Small intestine (tissue), 7 donors: ENCODE measurements around the gene WARS2. TPM values are rescaled to one million over a fixed set of nuclear protein-coding genes. Genes with fewer than 3 reads are reported as not detected.

ENCODE experiments used
- DNase-seq, 2 donors: peaks; one replicate each; pipeline versions ENCODE4 v3.0.0 to v3.0.0-alpha.2; 2013
- FAIRE-seq: peaks from 2 replicates; lab custom pipeline; 2012; peaks lifted over from hg19 to GRCh38; lab: Jason Lieb, UNC
- H3K27ac ChIP-seq, 3 donors: one replicate each; pipeline ENCODE4 v1.5.1; 2013; ENCODE audit warnings: low read length in 2 of 3, mild to moderate bottlenecking in 2 of 3, control low read depth in 1 of 3, inconsistent platforms in 1 of 3, low read depth in 1 of 3, moderate library complexity in 1 of 3
- H3K27me3 ChIP-seq, 3 donors: one replicate each; pipeline ENCODE4 v1.6.1; 2013; ENCODE audit warnings: low read length in 3 of 3, inconsistent platforms in 1 of 3; ENCODE audit not compliant: control insufficient read depth in 3 of 3, insufficient read depth in 3 of 3
- H3K36me3 ChIP-seq, 3 donors: one replicate each; pipeline ENCODE4 v1.6.1; 2013; ENCODE audit warnings: low read length in 3 of 3, inconsistent platforms in 1 of 3, low read depth in 1 of 3, mild to moderate bottlenecking in 1 of 3, moderate library complexity in 1 of 3; ENCODE audit not compliant: control insufficient read depth in 3 of 3, insufficient read depth in 2 of 3
- H3K4me1 ChIP-seq, 3 donors: one replicate each; pipeline ENCODE4 v1.6.1; 2013; ENCODE audit warnings: low read length in 2 of 3, inconsistent platforms in 1 of 3, low read depth in 1 of 3, mild to moderate bottlenecking in 1 of 3, moderate library complexity in 1 of 3; ENCODE audit not compliant: control insufficient read depth in 3 of 3, insufficient read depth in 2 of 3
- H3K4me3 ChIP-seq, 3 donors: one replicate each; pipeline ENCODE4 v1.5.1; 2013; ENCODE audit warnings: low read length in 3 of 3, control low read depth in 1 of 3, inconsistent platforms in 1 of 3, low read depth in 1 of 3, mild to moderate bottlenecking in 1 of 3, moderate library complexity in 1 of 3
- H3K9me3 ChIP-seq, 2 donors: one replicate each; pipeline ENCODE4 v1.6.1; 2013; ENCODE audit warnings: low read depth in 1 of 2, low read length in 1 of 2; ENCODE audit not compliant: control insufficient read depth in 2 of 2, insufficient read depth in 1 of 2
- WGBS, 3 donors: extraction: QIAGEN DNeasy Blood & Tissue Kit; methylation state at CpG; one replicate each; pipeline ENCODE4 v1.1.7; 2013; 5-methylcytosine and 5-hydroxymethylcytosine counted together
- polyA plus RNA-seq, 4 donors: library from polyadenylated mRNA; stranded (reverse) in 3 of 4; unstranded in 1 of 4; fragments of 200-250 nt in 3 of 4; fragments of 120-200 nt in 1 of 4; gene quantifications; one replicate each; pipeline versions ENCODE4 v1.2.1 to v1.2.3, GENCODE V29; 2013
- donor health status: healthy with polysubstance abuse.
- donor health status: control.
- donor health status: control.
- donor health status: Bipolar disorder and iron deficiency.
- donor health status: healthy.

Gene WARS2
- polyA plus RNA-seq, 4 donors: 4.5 to 22.0 (median 7.9) TPM

DNA sequence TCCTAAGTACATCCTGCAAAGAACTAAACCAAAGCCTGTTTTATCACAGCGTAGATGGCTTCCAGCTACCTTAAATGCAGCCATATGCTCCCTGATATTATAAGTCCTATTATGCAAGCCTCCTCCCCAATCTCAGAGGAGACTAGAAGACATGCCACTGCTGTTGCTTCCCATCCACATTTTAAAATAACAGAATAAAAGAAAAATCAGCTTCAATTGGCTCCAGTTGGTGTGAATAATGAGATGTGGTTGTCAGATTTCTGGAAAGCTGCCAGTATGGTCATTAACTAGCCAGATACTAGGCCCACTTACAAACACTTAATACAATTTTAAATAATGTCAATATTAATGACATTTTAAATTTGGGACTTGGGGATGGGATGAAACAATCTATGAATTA, 25.7 kb downstream of the WARS2 start:
- H3K4me1 ChIP-seq: no peaks in the 10 kb centered on the region
- no peak overlapping the region for H3K4me3 ChIP-seq
- H3K36me3 ChIP-seq: peaks cover 0 to 2% (median 0%) of the 10 kb centered on the region in 3 donors
- H3K27ac ChIP-seq: no peak overlapping the region
- WGBS, 3 donors: 82 to 93% (median 89%) methylated on average over 1 of the region's 1 CpG
- no peaks in the 10 kb centered on the region for H3K27me3 ChIP-seq
- FAIRE-seq (no peak), DNase-seq (no peak)
- peaks cover 0 to 6% of the 10 kb centered on the region in 2 donors for H3K9me3 ChIP-seq

- no peaks in the 10 kb centered on the region for H3K4me1 ChIP-seq
- FAIRE-seq (no peak), DNase-seq (no peak)
- no peaks in the 10 kb centered on the region for H3K27me3 ChIP-seq
- peaks cover 0 to 2% (median 0%) of the 10 kb centered on the region in 3 donors for H3K36me3 ChIP-seq
- 95 to 100% (median 96%) methylated on average over 1 of the region's 1 CpG for WGBS, 3 donors
- H3K4me3 ChIP-seq: no peak overlapping the region
- H3K9me3 ChIP-seq: peaks cover 0 to 6% of the 10 kb centered on the region in 2 donors
- H3K27ac ChIP-seq: no peak overlapping the region
Observed at GRCh38 chr1:119112791-119113190, 27.7 kb downstream of the WARS2 start.

DNA sequence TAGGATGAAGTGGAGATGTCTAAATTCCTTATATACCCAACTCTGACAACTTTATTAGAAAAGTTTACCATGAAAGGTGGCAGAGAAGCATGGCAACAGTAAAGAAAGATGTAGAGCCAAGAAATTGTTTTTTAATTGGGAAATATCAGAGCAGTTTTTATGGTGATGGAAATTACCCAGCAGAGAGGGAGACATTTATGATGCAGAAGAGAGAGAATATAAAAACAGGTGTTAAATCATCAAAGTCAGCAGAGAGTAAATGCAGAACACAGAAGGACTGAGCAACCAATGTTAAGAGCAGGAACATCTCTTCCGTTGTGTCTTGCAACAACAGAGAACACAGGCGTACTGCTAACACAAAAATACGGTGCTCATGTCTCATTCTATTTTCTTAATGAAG, 28.2 kb downstream of the WARS2 start:
- Histone ChIP-seq H3K36me3 (peaks cover 0 to 2% (median 0%) of the 10 kb centered on the region in 3 donors), H3K27me3 (no peaks in the 10 kb centered on the region), H3K9me3 (peaks cover 0 to 6% of the 10 kb centered on the region in 2 donors), H3K27ac (no peak overlapping the region), H3K4me3 (no peak overlapping the region), H3K4me1 (no peaks in the 10 kb centered on the region)
- 98 to 99% (median 99%) methylated on average over 3 of the region's 3 CpGs for WGBS, 3 donors
- FAIRE-seq (no peak), DNase-seq (no peak)

DNA sequence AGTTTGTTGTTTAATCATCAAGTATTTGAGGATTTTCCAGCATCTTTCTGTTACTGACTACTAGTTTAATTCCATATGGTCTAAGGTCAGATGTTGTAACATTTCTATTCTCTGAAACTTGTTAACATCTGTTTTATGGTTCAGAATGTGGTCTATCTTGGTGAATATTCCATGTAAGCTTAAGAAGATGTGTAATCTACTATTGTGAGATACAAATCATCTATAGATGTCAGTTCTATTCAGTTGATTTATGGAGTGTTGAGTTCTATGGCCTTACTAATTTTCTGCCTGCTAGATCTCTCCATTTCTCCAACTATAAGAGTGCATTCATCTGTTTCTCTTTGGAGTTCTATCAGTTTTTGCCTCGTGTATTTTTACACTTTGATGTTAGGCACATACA, 31.5 kb downstream of the WARS2 start:
- Histone ChIP-seq H3K4me1 (no peaks in the 10 kb centered on the region), H3K27me3 (no peaks in the 10 kb centered on the region), H3K27ac (no peak overlapping the region), H3K9me3 (peaks cover 0 to 6% of the 10 kb centered on the region in 2 donors), H3K4me3 (no peak overlapping the region), H3K36me3 (no peaks in the 10 kb centered on the region)
- FAIRE-seq (no peak), DNase-seq (no peak)
- WGBS, 3 donors: 60 to 90% (median 90%) methylated on average over 1 of the region's 1 CpG

GRCh38 chr1:119103764-119104163, 36.7 kb downstream of the WARS2 start:
- peak; percentile 84 for FAIRE-seq
- Histone ChIP-seq H3K4me1 (no peaks in the 10 kb centered on the region), H3K9me3 (no peaks in the 10 kb centered on the region), H3K4me3 (no peak overlapping the region), H3K27me3 (no peaks in the 10 kb centered on the region), H3K27ac (no peak overlapping the region), H3K36me3 (no peaks in the 10 kb centered on the region)
- no peak for DNase-seq
- WGBS, 3 donors: 93 to 100% (median 93%) methylated on average over 1 of the region's 1 CpG

DNA sequence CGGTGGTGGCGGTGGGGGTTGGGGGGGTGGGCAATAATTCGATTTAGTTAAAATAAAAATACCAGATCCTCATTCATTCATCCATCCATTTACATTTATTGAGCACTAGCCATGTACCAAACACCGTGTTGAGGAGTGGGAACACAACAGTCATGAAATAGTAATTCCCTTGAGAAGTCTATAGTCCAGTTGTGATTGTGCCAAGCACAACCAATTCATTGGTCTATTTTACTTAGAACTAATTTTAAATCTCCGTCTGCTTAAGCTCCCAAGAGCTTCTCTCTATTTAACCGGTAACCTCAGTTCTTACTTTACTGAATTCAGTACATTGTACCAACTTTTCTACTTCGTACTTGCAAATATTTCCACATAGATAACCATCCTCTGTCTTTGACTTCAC, 38.4 kb downstream of the WARS2 start:
- Histone ChIP-seq H3K4me3 (no peak overlapping the region), H3K27ac (no peak overlapping the region), H3K36me3 (no peaks in the 10 kb centered on the region), H3K9me3 (no peaks in the 10 kb centered on the region), H3K27me3 (no peaks in the 10 kb centered on the region), H3K4me1 (no peaks in the 10 kb centered on the region)
- no peak for FAIRE-seq
- WGBS, 3 donors: 90 to 95% (median 91%) methylated on average over 7 of the region's 7 CpGs
- no peak for DNase-seq

DNA sequence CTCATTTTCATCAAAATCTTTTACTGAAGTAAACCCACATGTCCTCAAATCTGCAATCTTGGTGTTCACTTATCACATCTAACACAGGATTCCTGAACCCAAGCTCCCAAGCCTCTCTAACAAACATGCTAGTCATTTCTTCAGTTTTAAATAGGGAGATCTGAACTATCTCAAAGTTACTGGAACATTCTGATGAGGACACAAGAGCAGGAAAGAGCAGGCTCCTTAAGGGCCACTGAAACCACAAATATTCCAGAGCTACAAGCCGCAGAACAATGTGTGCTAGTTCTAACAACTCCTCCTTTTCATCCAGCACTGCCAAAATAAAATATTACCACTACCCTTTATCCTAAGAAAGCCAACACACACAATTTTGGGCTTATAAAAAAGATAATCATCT, 38.9 kb downstream of the WARS2 start:
- Histone ChIP-seq H3K4me1 (no peaks in the 10 kb centered on the region), H3K27me3 (no peaks in the 10 kb centered on the region), H3K9me3 (no peaks in the 10 kb centered on the region), H3K36me3 (no peaks in the 10 kb centered on the region), H3K27ac (no peak overlapping the region), H3K4me3 (no peak overlapping the region)
- FAIRE-seq: no peak
- DNase-seq: no peak
- 92 to 97% (median 92%) methylated on average over 1 of the region's 1 CpG for whole genome bisulfite sequencing, 3 donors

DNA sequence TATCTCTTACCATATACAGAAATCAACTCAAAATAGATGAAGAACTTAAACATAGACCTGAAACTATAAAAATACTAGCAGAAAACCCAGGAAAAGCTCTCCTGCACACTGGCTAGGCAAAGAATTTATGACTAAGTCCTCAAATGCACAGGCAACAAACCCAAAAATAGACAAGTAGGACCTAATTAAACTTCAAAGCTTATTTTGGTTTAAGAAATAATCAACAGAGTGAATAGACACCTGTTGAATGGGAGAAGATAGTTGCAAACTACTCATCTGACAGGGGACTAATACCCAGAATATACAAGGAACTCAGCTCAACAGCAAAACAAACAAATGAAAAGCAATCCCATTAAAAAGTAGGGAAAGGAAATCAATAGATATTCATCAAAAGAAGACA, 40.7 kb downstream of the WARS2 start:
- DNase-seq (no peak), FAIRE-seq (no peak)
- Histone ChIP-seq H3K4me3 (no peak overlapping the region), H3K36me3 (no peaks in the 10 kb centered on the region), H3K27me3 (no peaks in the 10 kb centered on the region), H3K4me1 (no peaks in the 10 kb centered on the region), H3K9me3 (no peaks in the 10 kb centered on the region), H3K27ac (no peak overlapping the region)

DNA sequence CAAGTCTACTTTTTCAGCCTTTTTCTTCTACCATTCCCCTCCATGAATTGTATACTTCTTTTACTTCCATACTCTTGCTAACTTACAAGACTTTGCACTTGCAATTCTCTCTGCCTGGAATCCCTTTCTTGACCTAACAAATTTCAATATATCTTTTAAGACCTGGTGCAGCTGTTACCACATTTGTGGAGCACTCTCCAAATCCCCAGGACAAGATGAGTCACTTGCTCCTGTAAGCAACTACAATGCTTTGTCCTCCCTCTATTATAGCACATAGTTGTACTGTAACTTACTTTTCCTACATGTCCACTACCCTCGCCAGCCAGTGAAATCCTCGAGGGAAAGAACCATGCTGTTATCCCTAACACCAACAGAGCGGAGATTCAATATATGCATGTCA, 43.1 kb downstream of the WARS2 start:
- no peak overlapping the region for H3K4me3 ChIP-seq
- no peaks in the 10 kb centered on the region for H3K4me1 ChIP-seq
- DNase-seq (no peak), FAIRE-seq (no peak)
- WGBS, 3 donors: 82 to 96% (median 93%) methylated on average over 3 of the region's 3 CpGs
- H3K27ac ChIP-seq: no peak overlapping the region
- H3K36me3 ChIP-seq: no peaks in the 10 kb centered on the region
- H3K9me3 ChIP-seq: no peaks in the 10 kb centered on the region
- no peaks in the 10 kb centered on the region for H3K27me3 ChIP-seq
